Measurements from ENCODE around the gene CDK2. TPM values are rescaled to one million over a fixed set of nuclear protein-coding genes. Genes with fewer than 3 reads are reported as not detected.

CDK2 gene
- total and polyA plus RNA-seq, 7 donors, result 5.1 to 13.9 (median 8.4) TPM

DNA sequence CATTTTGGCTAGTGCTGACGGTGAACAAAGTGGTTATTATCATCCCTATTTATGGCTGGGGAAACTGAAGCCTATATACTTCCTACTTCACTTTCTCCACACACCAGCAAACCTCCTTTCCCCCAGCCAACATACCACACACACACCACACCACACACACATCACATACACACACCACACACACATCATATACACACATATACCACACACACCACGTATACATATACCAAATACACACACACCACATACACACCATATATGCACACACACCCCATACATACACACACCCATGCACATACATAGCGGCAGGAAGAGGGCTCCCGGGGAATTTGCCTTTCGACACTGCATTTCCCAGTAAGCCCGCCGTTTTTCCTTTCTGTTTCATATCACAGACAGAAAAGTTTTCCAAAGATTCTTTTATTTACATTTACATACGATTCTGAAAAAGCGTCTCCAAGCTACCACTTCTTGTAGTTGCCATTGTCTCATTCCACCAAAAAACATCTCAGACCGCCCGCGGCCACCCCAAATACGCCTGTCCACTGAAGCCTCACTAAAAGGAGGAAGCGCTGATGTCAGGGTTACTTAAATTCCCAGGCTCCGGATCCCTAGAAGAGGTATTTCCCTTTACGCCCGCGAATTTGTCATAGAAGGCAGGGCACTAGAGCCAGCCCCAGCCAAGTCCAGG, 6.4 kb downstream of the CDK2 start:
- peaks cover 0 to 7% of the 10 kb centered on the region in 2 donors for H3K36me3 ChIP-seq (ENCODE audit: insufficient read depth in 1 of 2, low read depth in 1 of 2)
- H3K4me1 ChIP-seq, result peaks cover 27% of the 10 kb centered on the region
- H3K9me3 ChIP-seq, result no peaks in the 10 kb centered on the region
- no peak for DNase-seq
- intact Hi-C loops (cut with DNase I), result no loop called here
- TF ChIP-seq, protein P1, sequence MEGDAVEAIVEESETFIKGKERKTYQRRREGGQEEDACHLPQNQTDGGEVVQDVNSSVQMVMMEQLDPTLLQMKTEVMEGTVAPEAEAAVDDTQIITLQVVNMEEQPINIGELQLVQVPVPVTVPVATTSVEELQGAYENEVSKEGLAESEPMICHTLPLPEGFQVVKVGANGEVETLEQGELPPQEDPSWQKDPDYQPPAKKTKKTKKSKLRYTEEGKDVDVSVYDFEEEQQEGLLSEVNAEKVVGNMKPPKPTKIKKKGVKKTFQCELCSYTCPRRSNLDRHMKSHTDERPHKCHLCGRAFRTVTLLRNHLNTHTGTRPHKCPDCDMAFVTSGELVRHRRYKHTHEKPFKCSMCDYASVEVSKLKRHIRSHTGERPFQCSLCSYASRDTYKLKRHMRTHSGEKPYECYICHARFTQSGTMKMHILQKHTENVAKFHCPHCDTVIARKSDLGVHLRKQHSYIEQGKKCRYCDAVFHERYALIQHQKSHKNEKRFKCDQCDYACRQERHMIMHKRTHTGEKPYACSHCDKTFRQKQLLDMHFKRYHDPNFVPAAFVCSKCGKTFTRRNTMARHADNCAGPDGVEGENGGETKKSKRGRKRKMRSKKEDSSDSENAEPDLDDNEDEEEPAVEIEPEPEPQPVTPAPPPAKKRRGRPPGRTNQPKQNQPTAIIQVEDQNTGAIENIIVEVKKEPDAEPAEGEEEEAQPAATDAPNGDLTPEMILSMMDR (IDR thresholded peaks at IDR 0.05), result no peak
- no peak for ATAC-seq
- H3K27ac ChIP-seq, result peak overlapping the region; percentile 95
- no peaks in the 10 kb centered on the region for H3K27me3 ChIP-seq (ENCODE audit: insufficient read depth in 3 of 3, low read length in 2 of 3)
- H3K4me3 ChIP-seq, result peak overlapping the region; percentile 77
- 0 to 1% (median 1%) methylated on average over 18 of the region's 18 CpGs for WGBS, 3 donors

DNA sequence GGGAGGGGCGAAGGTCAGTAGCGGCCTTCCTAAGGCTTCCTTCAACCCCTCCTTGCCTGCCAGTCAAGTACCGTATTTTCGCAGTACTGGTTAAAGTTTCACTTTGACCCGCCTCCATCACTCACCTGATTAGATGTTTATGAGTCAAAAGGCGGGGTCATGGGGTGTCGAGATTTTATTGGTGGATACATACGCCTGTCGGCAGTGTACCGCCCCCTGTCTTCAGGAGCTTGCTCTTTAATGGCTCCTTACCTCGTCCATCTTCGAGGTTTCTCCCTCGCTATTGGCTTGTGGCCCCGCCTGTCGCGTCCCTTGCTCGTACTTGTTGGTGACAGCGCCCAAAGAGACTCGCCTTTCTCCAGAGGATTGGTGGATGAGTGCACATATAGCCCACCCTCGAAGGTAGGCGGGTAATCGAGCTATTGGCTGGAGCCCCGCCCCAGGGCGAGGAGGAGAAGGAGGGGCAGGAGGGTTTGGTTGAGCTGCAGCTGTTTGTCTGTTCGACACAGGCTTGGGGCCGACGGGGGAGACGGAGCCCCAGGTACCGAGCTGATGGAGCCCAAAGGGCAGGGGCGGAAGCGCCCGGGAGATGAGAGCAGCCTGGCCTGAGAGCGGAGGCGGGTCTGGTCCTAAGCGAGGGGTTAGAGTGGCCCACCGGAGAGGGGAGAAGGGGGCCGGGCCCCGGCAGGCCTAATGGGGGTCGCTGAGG, 7.1 kb downstream of the CDK2 start, which contains the start of gene RAB5B:
Gene RAB5B, plus strand, starts transcription at position 480 of the 709 bp plus-strand sequence. CDS start 12,883 bp downstream, outside the sequence.
- intact Hi-C loops (cut with DNase I), result no loop called here

DNA sequence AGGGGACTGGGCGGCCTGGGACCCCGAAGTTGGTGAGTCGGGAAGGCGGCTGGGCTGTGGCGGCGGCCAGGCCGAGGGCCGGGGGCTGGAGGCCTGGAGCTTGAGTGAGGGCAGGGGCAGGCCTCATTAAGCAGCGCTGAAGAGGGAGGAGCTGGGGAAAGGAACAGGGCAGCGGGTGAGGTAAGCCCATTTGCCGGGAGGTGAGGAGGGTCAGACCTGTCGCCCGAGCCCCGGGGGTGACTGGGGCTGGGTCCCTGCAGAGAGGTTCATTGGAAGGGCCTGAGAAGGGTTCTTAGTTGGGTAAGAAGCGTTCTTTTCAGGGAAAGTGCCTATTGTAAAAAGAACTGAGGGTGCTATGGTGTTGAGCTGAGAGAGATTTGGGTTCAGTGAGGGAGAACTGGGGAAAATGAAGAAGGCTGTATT, 7.7 kb downstream of the CDK2 start:
- DNase-seq (no peak), ATAC-seq (peak; percentile 18 to 61 (median 46))
- H3K27me3 ChIP-seq (ENCODE audit: insufficient read depth in 3 of 3, low read length in 2 of 3), result no peaks in the 10 kb centered on the region
- intact Hi-C loops (cut with DNase I), result no loop called here
- peak overlapping the region; percentile 99 for H3K27ac ChIP-seq
- H3K4me1 ChIP-seq, result peaks cover 29% of the 10 kb centered on the region
- peak overlapping the region; percentile 98 for H3K4me3 ChIP-seq
- H3K9me3 ChIP-seq, result no peaks in the 10 kb centered on the region
- H3K36me3 ChIP-seq (ENCODE audit: insufficient read depth in 1 of 2, low read depth in 1 of 2), result peaks cover 0 to 11% of the 10 kb centered on the region in 2 donors
- TF ChIP-seq, protein P1 (IDR thresholded peaks at IDR 0.05), result no peak
- 0 to 1% (median 0%) methylated on average over 15 of the region's 15 CpGs for WGBS, 3 donors

More for the DNA sequence above, 7.1 kb downstream of the CDK2 start, which contains the start of gene RAB5B:
- TF ChIP-seq, protein P1 (IDR thresholded peaks at IDR 0.05), result peak; percentile 25
- Histone ChIP-seq H3K36me3 (ENCODE audit: insufficient read depth in 1 of 2, low read depth in 1 of 2) (peaks cover 0 to 7% of the 10 kb centered on the region in 2 donors), H3K27me3 (ENCODE audit: insufficient read depth in 3 of 3, low read length in 2 of 3) (no peaks in the 10 kb centered on the region), H3K27ac (peak within 1 kb of the TSS; percentile 99), H3K4me1 (peaks cover 27% of the 10 kb centered on the region), H3K9me3 (no peaks in the 10 kb centered on the region), H3K4me3 (peak within 1 kb of the TSS; percentile 98)
- ATAC-seq, result peak; percentile 93 to 94 (median 94)
- WGBS, 3 donors, result 0% methylated on average over 37 to 39 of the region's 39 CpGs
- DNase-seq, result peak; percentile 99 to 100

DNA sequence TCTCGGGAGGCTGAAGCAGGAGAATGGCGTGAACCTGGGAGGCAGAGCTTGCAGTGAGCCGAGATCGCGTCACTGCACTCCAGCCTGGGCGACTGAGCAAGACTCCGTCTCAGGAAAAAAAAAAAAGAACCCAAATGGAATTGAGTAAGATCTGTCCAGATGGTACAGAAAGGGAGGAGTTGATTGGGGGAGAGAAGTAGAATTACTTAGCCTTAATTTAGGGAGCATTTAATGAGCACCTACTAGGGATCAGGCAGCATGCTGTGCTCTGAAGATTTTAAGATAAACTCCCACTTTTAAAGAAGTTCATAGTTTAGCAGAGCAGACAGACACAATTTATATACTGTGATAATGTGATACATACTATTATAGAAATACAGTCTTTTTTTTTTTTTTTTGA, 11.8 kb downstream of the CDK2 start:
- DNase-seq, result no peak
- Histone ChIP-seq H3K4me1 (peaks cover 24% of the 10 kb centered on the region), H3K27ac (no peak overlapping the region), H3K36me3 (ENCODE audit: insufficient read depth in 1 of 2, low read depth in 1 of 2) (peaks cover 5 to 43% of the 10 kb centered on the region in 2 donors), H3K4me3 (no peak overlapping the region), H3K27me3 (ENCODE audit: insufficient read depth in 3 of 3, low read length in 2 of 3) (no peaks in the 10 kb centered on the region), H3K9me3 (no peaks in the 10 kb centered on the region)
- TF ChIP-seq, protein P1 (IDR thresholded peaks at IDR 0.05), result no peak
- no peak for ATAC-seq
- intact Hi-C loops (cut with DNase I), result no loop called here
- 93 to 97% (median 96%) methylated on average over 7 of the region's 7 CpGs for WGBS, 3 donors

Measured in psoas muscle (tissue), 8 donors.